ENCODE data around the gene VAMP8. TPM values are rescaled to one million over a fixed set of nuclear protein-coding genes. Genes with fewer than 3 reads are reported as not detected.
"Not testable (repeated sequence)": the region's sequence is repeated elsewhere in the genome, so short reads cannot be mapped to it uniquely, and the experiment has no call there.

VAMP8 gene
- total RNA-seq, 1 experiment from 2014 or later: 25.0 TPM

DNA sequence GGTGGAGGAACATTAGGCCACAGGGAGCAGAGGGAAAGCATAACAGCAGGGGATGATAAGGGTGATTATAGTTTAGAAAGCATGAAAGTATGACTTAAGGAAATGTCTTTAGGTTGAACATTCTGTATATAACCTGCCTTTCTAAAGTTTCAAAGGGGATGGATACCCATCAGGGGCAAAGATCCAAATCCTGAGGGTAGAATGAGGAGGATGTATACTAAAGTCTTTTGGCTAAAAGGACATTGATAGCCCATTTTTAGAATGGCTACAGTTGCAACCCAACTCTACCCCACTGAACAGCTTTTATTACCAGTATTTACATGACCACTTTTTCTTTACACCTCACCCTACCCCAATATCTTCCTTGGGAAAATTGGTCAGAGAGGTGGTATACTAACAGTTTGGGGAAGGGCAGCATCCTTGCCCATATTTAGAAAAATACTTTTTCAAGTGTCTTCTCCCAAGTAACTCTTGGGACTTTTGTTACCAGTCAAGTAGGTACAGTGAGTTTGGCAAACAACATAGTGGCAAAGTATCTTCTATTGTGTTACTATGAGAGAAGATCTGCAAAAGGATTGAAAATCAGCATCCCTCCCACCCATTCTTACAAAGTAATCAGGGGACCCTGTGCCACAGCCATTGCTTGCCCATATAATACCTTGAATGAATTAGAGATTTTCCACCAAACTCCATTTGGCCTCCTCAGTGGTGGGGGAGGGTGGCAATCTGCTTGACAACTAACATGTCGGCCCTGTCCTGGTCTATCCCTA, 30.1 kb upstream of the VAMP8 start:
- DNase-seq (ENCODE audit: low read depth): no peak

DNA sequence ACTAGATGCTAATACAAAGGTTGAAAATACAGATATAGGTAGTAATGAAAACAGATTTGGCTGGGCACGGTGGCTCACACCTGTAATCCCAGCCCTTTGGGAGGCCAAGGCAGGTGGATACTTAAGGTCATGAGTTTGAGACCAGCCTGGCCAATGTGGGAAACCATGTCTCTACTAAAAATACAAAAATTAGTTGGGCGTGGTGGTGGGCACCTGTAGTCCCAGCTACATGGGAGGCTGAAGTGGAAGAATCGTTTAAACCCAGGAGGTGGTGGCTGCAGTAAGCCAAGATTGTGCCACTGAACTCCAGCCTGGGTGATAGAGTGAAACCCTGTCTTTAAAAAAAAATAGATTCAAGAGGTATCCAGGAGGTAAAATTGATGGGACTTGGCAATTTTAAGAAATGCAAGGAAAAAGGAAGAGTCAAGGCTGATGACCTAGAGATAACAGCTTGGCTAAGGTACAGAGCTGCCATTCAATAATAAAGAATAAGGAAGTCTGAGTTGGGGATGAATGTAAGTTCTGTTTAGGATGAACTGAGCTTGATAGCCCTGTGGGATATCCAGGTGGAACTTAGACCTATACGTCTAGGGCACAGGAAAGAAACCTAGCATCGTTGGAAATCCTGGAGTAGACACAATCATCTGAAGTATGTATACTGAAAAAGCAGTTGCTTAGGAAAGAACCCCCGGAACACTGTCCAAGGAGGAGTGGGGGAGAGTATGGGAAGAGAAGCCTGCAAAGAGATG, 29.4 kb upstream of the VAMP8 start:
- no peak for DNase-seq (ENCODE audit: low read depth)

DNA sequence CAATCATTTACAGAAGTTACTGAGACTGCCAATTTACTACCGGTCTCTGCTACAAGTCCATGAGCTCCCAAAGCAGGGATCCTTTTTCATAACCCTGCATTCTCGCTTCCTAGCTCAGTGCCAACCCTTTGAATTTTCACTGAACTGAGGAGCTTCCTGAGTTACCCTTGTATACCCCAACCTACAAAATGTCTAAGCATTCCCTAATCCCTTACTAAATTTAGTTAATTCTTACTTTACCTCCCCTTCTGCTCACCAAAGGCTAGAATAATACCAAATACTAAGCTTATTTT, 28.8 kb upstream of the VAMP8 start:
- no peak for DNase-seq (ENCODE audit: low read depth)

DNA sequence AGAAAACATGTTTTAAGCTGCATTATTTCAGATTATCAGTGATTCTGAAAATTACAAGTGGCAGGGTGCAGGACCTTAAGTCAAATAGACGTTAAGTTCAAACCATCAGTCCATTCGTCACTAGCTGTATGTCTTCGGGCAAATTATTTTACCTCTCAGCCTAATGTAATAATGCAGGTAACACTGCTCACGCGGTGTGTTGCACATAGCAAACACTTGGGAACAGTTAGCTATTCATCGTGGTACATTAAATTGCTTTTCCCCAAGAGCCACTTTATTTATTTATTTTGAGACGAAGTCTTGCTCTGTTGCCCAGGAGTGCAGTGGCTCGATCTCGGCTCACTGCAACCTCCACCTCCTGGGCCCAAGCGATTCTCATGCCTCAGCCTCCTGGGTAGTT, 28.3 kb upstream of the VAMP8 start:
- no peak for DNase-seq (ENCODE audit: low read depth)

DNA sequence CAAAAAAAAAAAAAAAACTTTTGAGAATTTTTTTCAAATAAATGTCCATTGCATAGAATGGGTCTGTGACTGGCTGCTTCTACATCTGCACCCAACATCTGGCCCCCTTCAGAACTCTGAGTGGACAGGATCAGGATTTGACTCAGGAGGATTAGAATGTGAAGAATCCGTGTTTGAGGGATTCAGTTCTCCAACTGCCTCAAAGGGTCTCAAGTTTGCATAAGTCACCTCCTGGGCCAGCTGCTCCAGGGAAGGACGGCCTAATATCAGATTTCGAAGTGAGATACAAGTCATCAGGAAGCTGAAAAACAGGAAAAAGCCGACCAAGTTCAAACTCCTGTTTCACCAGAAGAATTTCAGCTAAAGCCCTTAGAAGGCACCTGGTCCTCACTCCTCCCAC, 27.6 kb upstream of the VAMP8 start:
- DNase-seq (ENCODE audit: low read depth): peak; percentile 96

DNA sequence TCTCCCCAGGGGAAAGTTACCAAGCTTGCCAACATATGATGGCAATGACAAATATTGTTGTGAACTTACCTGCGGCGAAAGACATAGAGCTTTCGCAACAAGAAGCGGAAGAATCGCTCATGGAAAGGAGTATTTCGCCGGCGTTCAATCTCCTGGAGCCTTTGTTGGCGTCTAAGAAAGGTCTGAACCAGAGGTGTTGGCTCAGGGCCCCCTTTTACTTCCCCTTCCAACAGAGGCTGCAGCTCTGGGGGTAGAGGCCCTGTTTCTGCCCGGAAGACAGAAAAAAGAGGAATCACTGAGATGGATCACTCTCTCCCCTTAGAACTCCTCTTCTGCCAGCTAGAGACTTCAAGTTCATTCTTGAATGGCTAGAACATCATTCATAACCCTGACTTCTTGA, 26.9 kb upstream of the VAMP8 start:
- no peak for DNase-seq (ENCODE audit: low read depth)

DNA sequence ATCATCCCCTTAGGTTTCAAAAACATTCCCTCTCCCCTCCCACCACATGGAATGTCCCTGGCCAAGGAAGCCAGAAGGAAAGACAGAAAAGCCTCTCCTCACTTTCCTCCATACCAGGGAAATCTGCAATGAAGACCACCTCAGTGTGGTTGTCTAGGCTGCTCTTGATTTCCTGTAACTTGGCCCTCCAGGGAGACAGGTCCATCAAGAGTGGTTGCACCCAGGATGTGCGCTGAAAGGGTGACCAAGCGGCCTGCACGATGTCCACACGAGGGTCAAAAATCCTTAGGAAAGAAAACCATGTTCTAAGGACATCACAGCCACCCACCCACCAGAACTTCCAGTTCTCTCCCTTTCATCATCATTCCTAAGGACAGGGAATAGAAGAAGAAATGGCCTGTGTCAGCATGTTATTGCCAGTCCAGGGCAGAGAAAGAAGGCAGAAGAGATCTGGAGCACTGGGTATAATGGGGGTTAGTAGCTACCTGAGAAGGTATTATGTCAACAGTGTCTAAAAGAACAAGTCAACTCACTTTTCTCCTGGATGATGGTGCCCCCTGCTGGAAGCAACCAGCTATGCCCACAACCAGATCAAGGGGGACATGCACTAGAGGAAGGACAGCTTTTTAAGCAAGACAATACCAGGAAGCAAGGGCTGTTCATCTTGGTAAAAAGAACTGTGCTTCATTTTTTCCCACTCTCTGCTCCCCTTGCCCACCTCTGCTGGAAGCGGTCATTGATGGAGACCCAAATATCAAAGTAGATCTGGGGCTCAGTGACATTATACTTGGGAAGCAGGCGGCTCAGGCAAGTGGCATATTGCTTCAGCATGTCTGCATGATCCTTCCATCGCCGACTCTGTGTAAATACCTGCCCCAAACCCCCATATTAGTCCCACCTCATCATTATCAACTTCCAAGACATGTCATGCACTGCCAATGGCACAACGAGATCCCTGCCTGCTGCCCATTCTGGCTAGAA, 25.4 kb upstream of the VAMP8 start:
- DNase-seq (ENCODE audit: low read depth): peak; percentile 69

DNA sequence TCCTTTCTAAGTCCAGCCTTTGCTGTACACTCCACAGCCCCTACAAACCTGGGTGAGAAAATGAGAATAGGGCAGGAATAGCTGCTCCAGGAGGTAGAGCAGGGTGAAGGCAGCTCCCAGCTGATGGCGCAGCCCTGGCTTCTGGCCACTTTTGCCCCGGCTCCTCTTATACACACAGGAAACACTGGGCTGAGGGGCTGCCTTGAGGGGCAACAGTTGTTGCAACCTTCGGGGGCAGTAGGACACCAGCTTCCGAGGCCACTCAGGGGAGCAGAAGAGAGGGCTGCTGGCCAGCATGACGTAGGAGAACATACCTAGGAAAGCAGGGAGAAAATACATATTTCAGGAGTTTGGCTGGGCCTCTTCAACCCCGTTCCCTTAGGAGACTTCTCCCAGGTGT, 24.2 kb upstream of the VAMP8 start:
- DNase-seq (ENCODE audit: low read depth): no peak

DNA sequence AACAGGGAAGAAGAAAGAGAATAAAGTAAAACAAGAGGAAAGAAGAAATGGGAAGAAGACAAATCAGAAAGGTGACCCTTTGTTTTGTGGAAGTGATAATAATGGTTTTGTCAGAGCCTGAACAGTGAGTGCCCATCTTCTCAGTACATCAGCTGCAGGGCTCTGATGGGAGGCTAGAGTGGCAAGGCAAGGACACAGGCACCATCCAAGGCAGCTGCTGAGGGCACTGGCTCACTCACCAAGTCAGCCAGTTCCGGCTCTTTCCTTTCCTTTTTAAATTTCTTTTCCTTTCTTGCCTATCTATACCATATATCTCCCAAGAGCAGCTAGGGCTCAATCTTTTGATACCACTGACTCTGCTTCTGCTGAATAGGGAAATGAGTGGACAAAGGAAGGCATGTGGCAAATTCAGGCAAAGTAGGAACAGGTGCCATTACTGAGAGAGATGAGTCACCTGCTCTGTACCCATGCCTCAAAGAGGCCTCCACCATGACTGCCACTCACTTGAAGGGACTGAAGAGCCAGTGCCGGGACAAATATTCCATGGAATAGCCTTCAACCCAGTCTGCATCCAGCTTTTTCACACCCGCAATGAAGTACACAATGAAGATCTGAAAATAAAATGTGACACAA, 22.3 kb upstream of the VAMP8 start:
- no peak for DNase-seq (ENCODE audit: low read depth)

DNA sequence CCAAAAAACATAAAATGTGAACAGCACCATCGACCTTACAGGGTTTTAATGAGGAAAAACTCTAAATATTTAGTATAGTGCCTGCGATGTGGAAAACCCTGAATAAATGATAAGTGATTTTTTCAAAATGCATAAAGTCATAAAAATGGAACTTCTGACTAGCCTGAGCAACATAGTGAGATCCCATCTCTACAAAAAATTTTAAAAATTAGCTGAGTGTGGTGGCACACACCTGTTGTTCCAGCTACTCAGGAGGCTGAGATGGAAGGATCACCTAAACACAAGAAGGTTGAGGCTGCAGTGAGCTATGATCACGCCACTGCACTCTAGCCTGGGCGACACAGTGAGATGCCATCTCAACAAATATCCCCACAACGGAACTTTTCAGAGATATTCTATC, 20.3 kb upstream of the VAMP8 start:
- DNase-seq (ENCODE audit: low read depth): no peak

DNA sequence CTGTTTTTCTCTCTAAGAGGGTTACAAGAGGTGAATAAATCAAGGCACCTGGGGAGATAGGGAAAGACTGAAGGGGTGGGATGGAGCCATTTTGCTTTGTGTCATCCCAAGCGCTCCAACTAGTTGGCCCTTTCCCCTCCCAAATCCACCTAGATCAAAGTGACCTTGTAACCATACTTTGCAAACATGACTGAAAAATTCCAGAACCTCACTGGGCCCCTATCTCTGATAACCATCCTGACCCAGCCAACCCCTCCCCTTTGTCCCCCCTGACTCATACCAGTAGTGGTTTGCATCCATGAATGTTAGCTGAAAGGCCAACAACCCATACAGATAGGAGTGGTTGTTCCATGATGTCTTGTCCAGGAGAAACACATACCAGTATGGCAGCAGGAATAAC, 19.2 kb upstream of the VAMP8 start:
- DNase-seq (ENCODE audit: low read depth): no peak

DNA sequence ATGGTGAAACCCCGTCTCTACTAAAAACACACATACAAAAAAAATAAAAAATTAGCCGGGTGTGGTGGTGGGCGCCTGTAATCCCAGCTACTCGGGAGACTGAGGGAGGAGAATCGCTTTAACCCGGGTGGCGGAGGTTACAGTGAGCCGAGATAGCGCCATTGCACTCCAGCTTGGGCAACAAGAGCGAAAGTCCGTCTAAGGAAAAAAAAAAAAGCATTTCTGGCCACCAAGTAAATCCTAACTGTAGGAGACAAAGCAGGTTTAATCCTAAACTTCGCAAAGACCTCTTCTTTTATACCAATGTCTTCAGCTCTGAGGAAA, 17.0 kb upstream of the VAMP8 start:
- DNase-seq (ENCODE audit: low read depth): not testable (repeated sequence)

DNA sequence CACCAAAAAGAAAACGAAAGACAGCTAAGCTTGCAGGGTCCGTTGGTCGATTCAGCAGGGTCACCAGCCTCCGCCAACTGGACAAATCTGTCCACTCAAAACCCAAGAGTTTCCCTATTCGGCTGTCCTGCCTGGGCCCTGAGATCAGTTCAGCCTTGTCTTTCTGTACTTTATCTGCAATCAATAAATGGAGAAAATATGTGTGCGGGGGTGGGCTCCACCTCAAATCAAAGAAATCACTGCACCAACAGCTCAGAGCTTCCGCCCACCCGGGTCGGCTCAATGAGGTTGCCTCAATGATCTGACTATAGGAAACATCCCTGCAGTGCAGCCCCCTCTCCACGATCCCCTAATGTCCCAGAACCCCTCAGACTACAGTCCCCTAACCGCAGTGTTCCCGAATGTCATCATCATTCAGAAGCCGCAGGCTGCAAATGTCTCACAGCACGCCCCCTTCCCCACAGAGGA, 16.5 kb upstream of the VAMP8 start:
- peak; percentile 26 for DNase-seq (ENCODE audit: low read depth)

DNA sequence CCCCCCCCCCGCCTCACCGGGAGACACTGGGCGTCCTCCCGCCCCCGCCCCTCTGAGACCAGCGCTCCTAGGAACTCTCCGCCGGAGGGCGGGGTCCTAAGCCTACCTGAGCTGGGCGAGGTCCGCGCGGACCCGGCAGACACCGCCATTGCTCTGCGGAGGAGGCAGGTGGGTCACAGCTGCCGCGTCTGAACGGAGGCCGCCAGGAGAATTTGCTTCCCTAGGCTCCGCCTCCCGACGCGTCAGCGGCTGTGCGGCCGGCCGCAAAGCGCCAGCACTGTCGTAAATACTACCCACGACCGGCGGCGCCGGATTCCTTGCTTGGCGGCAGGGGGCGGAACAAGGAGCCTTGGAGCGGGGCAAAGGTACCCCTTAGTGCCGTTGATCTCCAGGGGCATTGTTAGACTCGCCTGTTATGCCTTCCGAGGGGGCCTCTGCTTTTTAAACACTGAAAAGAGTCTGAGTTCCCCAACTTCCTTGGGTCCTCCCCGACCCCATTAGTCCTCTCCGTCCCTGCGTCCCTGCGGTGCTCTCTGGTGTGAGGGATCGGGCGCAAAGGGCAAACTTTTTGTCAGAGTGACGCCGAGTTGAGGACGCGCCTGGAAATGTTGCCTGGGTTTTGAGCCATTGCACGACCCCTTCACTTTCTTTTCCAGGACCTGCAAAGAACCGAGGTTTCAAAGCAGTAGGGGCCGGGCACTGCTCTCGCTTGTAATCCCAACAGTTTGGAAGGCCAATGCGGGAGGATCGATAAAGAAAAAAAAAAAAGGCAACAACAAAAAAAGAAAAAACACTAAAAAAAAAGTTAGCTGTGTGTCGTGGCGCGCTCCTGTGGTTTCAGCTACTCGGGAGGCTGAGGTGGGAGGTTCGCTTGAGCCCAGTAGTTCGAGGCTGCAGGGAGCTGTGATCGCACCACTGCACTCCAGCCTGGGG, 15.8 kb upstream of the VAMP8 start, which contains the start of gene GGCX:
Gene GGCX, minus strand, starts transcription at position 214 of the 933 bp plus-strand sequence. Its CDS starts 65 bp downstream, at position 149.
- peak; percentile 93 for DNase-seq (ENCODE audit: low read depth)

DNA sequence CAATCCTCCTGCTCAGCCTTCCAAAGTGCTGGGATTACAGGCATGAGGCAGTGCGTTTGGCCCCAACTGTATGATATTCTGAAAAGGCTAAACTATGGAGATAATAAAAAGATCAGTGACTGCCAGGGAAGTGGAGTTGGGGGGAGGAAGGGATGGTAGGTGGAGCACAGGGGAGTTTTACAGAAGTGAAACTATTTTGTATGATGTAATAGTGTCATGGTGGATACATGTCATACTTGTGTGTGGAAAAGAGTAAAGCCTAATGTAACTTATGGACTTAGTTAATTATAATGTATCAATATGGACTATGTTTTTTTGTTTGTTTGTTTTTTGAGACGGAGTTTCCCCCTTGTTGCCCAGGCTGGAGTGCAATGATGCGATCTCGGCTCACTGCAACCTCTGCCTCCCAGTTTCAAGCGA, 13.2 kb upstream of the VAMP8 start:
- no peak for DNase-seq (ENCODE audit: low read depth)

DNA sequence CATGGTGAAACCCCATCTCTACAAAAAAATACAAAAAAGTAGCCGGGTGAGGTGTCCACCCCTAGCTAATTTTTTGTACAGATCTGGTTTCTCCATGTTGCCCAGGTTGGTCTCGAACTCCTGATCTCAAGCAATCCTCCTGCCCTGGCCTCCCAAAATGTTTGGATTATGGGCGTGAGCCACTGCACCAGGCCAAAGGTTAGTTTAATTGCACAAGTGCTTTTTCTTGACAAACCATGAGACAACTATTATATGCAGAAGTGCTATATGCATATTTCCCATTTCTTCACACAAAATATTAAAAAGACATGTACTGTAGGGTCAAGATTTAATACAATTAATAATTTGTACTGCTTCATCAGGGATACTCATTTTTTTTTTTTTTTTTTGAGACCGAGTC, 11.1 kb upstream of the VAMP8 start:
- DNase-seq (ENCODE audit: low read depth): no peak

DNA sequence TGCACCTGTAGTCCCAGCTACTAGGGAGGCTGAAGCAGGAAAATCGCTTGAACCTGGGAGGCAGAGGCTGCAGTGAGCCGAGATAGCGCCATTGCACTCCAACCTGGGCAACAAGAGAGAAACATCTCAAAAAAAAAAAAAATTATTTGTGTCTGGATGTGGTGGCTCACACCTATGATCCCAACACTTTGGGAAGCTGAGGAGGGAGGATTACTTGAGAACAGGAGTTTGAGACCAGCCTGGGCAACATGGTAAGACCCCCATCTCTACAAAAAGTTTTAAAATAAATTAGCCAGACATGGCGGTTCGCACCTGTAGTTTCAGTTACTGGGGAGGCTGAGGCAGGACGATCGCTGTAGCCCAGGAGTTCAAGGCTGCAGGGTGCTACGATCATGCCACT, 1.6 kb upstream of the VAMP8 start:
- no peak for DNase-seq (ENCODE audit: low read depth)

DNA sequence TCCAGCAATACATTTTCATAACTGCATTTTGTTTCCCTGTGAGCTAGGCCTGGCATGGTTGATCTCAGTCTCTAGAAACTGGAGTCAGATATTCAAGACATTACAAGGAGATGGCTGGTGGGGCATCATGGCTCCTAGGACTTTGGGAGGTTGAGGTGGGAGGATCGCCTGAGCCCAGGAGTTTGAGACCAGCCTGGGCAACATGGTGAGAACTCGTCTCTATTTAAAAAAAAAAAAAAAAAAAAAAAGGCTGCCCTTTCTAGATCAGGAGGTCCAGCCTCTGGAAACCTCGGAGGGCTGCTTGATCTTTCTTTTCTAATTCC, 362 bp upstream of the VAMP8 start:
- no peak for DNase-seq (ENCODE audit: low read depth)

DNA sequence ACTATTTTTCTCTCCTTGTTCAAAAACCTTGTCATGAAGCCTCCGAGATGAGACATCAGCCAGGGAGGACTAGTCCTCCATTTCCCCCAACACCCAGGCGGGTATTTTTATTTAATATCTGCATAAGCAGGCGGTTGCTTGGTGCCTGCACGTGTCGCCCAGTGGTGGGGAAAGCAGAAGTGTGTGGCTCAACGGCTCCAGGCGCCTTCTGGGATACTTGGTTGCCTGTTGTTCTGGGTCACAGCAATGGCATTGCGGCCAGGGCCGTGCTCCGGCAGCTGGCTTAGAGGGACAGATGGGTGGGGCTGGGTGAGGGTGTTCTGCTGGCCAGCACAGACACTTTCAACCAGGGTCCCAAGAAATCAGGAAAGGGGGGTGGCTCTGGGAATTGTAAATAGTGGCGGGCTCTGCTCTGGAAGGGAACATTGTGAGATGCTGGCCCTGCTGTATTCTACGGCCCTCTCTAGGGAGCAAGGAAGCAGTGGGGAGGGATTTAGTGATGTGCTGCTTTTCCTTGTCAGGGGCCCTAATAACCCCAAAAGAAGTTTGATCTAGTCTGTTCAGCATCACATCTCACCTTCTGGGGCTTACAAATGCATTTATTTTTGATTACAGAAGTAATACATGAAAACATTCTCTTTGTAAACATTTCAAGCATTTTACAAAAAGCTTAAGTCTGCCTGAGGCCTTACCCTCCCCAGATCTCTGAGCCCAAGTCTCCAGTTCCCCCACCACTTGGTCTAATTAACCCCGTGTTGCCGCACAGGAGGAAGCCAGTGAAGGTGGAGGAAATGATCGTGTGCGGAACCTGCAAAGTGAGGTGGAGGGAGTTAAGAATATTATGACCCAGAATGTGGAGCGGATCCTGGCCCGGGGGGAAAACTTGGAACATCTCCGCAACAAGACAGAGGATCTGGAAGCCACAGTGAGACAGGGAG, 1.1 kb downstream of the VAMP8 start:
- DNase-seq (ENCODE audit: low read depth): peak; percentile 29
